Stomach (tissue), 9 donors: ENCODE data around the gene PCDHGA9. TPM values are rescaled to one million over a fixed set of nuclear protein-coding genes. Genes with fewer than 3 reads are reported as not detected.

Experiments
- DNase-seq, 2 donors: peaks; one replicate each; pipeline versions ENCODE4 v3.0.0 to v3.0.0-alpha.2; 2013 to 2019
- H3K27ac ChIP-seq, 5 donors: fragments of 200-600 bp in 4 of 5; sonication (generic) in 4 of 5; one replicate each; pipeline ENCODE4 v1.5.1; 2013 to 2019; ENCODE audit warnings: mild to moderate bottlenecking in 1 of 5, moderate library complexity in 1 of 5
- H3K27me3 ChIP-seq, 3 donors: fragments of 200-600 bp; sonication (generic); one replicate each; pipeline ENCODE4 v1.5.1; 2017 to 2019; ENCODE audit warnings: mixed run types in 1 of 3
- H3K36me3 ChIP-seq, 4 donors: fragments of 200-600 bp; sonication (generic); 1 replicate in 3 of 4; 2 replicates in 1 of 4; pipeline ENCODE4 v1.5.1; 2016 to 2019
- H3K4me1 ChIP-seq, 4 donors: fragments of 200-600 bp; sonication (generic); one replicate each; pipeline ENCODE4 v1.5.1; 2016 to 2019
- H3K4me3 ChIP-seq, 4 donors: fragments of 200-600 bp; sonication (generic) in 3 of 4; one replicate each; pipeline ENCODE4 v1.5.1; 2016 to 2019; ENCODE audit warnings: mild to moderate bottlenecking in 1 of 4
- H3K9me3 ChIP-seq, 4 donors: fragments of 200-600 bp; sonication (generic); one replicate each; pipeline ENCODE4 v1.5.1; 2016 to 2019
- EP300 ChIP-seq: sonication (generic); formaldehyde crosslinking; IDR thresholded peaks from one replicate; pipeline ENCODE4 v1.6.1; 2017; ENCODE audit warnings: antibody characterized with exemption
- POLR2A ChIP-seq, 4 donors: fragments of 450-650 bp; IDR thresholded peaks; one replicate each; pipeline ENCODE4 v1.6.1; 2016; ENCODE audit warnings: antibody characterized with exemption in 4 of 4, control low read depth in 2 of 4, mild to moderate bottlenecking in 1 of 4, moderate library complexity in 1 of 4
- POLR2AphosphoS5 ChIP-seq, 3 donors: sonication (generic); formaldehyde crosslinking; IDR thresholded peaks; one replicate each; pipeline ENCODE4 v1.6.1; 2016; ENCODE audit warnings: antibody characterized with exemption in 3 of 3
- WGBS, 5 donors: extraction: QIAGEN DNeasy Blood & Tissue Kit in 3 of 5; methylation state at CpG; one replicate each; pipeline versions ENCODE4 v1.1.5 to v1.1.7; 2013 to 2018; 5-methylcytosine and 5-hydroxymethylcytosine counted together
- intact Hi-C: fragments of 100-400 bp; cut with DNase I; formaldehyde crosslinking; loops from one replicate; pipeline ENCODE4 v1.15.1; 2023; ENCODE audit warnings: low total_unique reads
- polyA plus RNA-seq, 3 donors: library from polyadenylated mRNA; stranded (reverse); fragments of 200-250 nt; gene quantifications; one replicate each; pipeline ENCODE4 v1.2.3, GENCODE V29; 2013
- total RNA-seq, 5 donors: library from RNA; depleted of rRNA; stranded (reverse); fragments of >200 nt; gene quantifications; one replicate each; pipeline versions ENCODE4 v1.1.0 to v1.2.3, GENCODE V29; 2014 to 2016
- TF ChIP-seq, protein P1 (sequence below), 7 experiments: fragments of 450-650 bp in 4 of 7; fragments of 200-600 bp in 3 of 7; sonication (generic) in 3 of 7; IDR thresholded peaks; one replicate each; pipeline ENCODE4 v1.5.1; 2016 to 2019; ENCODE audit warnings: antibody characterized with exemption in 7 of 7, control low read depth in 2 of 7, mild to moderate bottlenecking in 1 of 7
- donor health status: healthy with polysubstance abuse.
- donor health status: Bipolar disorder and iron deficiency.
- donor health status: healthy.

PCDHGA9 gene
- total and polyA plus RNA-seq, 8 donors = 0.13 to 10.1 (median 2.0) TPM; not detected in 2

DNA sequence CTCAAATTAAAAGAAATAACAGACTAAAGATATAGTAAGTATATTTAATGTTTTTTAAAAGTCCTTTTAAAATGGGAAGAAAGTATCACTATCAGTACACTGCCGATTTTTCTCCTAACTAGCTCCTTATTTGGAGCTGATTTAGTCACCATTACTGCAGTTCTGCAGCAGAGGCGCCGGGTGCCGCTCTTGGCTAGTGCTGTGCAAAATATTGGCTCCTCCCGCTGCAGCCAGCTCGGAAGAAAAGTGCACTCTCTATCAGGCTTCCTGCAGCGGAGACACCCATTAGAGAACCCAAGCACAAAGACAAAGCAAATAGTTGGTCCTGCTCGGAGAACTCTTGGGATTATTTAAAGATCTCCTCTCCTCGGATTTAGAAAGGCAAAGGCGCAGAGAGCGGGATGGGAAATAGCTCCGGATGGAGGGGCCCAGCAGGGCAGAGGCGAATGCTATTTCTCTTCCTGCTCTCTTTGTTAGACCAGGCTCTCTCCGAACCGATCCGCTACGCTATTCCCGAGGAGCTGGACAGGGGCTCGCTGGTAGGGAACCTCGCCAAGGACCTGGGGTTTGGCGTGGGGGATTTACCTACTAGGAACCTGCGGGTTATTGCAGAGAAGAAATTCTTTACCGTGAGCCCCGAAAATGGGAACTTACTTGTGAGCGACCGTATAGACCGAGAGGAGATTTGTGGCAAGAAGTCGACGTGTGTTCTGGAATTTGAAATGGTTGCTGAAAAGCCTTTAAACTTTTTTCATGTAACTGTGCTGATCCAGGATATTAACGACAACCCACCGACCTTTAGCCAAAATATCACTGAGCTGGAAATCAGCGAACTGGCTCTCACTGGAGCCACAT is 32.4 kb upstream of the PCDHGA9 start, which contains the start of gene PCDHGB3:
PCDHGB3 (plus strand) TSS at position 249 of the 855 bp plus-strand sequence; CDS start at position 402, 153 bp downstream.
- H3K4me1 ChIP-seq = no peaks in the 10 kb centered on the region
- intact Hi-C loops = no loop called here
- WGBS, 5 donors = 17 to 21% (median 18%) methylated on average over 30 to 32 of the region's 32 CpGs

DNA sequence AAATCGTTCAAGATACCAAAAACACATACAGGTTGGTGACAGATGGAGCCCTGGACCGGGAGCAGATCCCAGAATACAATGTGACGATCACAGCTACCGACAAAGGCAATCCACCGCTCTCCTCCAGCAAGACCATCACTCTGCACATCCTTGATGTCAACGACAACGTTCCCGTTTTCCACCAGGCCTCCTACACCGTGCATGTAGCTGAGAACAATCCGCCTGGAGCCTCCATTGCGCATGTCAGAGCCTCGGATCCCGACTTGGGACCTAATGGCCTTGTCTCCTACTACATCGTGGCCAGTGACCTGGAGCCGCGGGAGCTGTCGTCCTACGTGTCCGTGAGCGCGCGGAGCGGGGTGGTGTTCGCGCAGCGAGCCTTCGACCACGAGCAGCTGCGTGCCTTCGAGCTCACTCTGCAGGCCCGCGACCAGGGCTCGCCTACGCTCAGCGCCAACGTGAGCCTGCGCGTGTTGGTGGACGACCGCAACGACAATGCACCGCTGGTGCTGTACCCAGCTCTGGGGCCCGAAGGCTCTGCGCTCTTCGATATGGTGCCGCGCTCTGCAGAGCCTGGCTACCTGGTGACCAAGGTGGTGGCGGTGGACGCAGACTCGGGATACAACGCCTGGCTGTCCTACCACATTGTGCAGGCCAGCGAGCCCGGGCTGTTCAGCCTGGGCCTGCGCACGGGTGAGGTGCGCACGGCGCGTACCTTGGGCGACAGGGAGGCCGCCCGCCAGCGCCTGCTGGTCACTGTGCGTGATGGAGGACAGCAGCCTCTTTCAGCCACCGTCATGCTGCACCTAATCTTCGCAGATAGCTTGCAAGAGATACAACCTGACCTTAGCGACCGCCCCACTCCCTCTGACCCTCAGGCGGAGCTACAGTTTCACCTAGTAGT is 30.8 kb upstream of the PCDHGA9 start:
- H3K9me3 ChIP-seq = peaks cover 57 to 100% (median 85%) of the 10 kb centered on the region in 4 donors
- WGBS, 5 donors = 34 to 41% (median 36%) methylated on average over 47 to 69 of the region's 69 CpGs
- peaks cover 0 to 11% (median 0%) of the 10 kb centered on the region in 4 donors for H3K36me3 ChIP-seq
- no peak for DNase-seq
- TF ChIP-seq EP300 = no peak
- TF ChIP-seq, protein P1, sequence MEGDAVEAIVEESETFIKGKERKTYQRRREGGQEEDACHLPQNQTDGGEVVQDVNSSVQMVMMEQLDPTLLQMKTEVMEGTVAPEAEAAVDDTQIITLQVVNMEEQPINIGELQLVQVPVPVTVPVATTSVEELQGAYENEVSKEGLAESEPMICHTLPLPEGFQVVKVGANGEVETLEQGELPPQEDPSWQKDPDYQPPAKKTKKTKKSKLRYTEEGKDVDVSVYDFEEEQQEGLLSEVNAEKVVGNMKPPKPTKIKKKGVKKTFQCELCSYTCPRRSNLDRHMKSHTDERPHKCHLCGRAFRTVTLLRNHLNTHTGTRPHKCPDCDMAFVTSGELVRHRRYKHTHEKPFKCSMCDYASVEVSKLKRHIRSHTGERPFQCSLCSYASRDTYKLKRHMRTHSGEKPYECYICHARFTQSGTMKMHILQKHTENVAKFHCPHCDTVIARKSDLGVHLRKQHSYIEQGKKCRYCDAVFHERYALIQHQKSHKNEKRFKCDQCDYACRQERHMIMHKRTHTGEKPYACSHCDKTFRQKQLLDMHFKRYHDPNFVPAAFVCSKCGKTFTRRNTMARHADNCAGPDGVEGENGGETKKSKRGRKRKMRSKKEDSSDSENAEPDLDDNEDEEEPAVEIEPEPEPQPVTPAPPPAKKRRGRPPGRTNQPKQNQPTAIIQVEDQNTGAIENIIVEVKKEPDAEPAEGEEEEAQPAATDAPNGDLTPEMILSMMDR (IDR thresholded peaks at IDR 0.05) = no peak
- TF ChIP-seq POLR2AphosphoS5 (IDR thresholded peaks at IDR 0.05) = no peak
- no peak for TF ChIP-seq POLR2A (IDR thresholded peaks at IDR 0.05)
- no peak overlapping the region for H3K4me3 ChIP-seq
- intact Hi-C loops = no loop called here
- H3K27ac ChIP-seq = no peak overlapping the region
- peaks cover 0 to 65% (median 27%) of the 10 kb centered on the region in 3 donors for H3K27me3 ChIP-seq
- H3K4me1 ChIP-seq = no peaks in the 10 kb centered on the region

More for the DNA sequence above, 32.4 kb upstream of the PCDHGA9 start, which contains the start of gene PCDHGB3:
- peak within 1 kb of the TSS in 3 of 4 donors; percentile 20 to 30 (median 26) for H3K4me3 ChIP-seq
- DNase-seq = peak in 1 of 2 donors; percentile 52
- no peak within 1 kb of the TSS for H3K27ac ChIP-seq
- peaks cover 61 to 100% (median 86%) of the 10 kb centered on the region in 4 donors for H3K9me3 ChIP-seq
- H3K36me3 ChIP-seq = peaks cover 0 to 11% (median 0%) of the 10 kb centered on the region in 4 donors
- no peak for TF ChIP-seq POLR2AphosphoS5 (IDR thresholded peaks at IDR 0.05)
- no peak for TF ChIP-seq EP300
- TF ChIP-seq, protein P1 (IDR thresholded peaks at IDR 0.05) = no peak
- TF ChIP-seq POLR2A (IDR thresholded peaks at IDR 0.05) = no peak
- H3K27me3 ChIP-seq = peaks cover 0 to 72% (median 38%) of the 10 kb centered on the region in 3 donors

DNA sequence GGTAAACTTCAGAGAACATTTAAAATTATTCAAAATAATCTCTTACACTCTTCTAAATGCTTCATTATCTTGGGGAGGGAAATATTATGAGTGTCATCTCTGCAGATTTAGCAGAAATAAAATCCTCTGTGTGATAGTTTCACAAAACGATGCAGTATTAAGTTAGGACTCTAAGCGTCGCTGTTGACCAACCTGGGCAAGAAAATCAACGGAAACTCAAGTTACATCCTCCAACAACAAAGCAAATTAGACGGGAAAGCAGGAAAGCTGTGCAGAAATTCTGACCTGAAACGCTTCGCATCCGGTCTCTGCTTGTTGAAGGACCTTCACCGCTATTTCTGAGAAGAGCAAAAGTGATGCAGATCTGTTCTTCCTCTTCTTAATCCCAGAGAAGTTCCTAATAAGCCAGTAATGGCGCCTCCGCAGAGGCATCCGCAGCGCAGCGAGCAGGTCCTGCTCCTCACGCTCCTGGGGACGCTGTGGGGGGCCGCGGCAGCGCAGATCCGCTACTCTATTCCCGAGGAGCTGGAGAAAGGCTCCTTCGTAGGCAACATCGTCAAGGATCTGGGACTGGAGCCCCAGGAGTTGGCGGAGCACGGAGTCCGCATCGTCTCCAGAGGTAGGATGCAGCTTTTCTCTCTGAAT is 28.8 kb upstream of the PCDHGA9 start, which contains the start of gene PCDHGA6:
PCDHGA6 (plus strand) TSS at position 219 of the 645 bp plus-strand sequence; CDS start at position 412, 193 bp downstream.
- Histone ChIP-seq H3K9me3 (peaks cover 54 to 100% (median 89%) of the 10 kb centered on the region in 4 donors), H3K36me3 (peaks cover 0 to 11% (median 0%) of the 10 kb centered on the region in 4 donors), H3K4me3 (peak within 1 kb of the TSS in 2 of 4 donors; percentile 0 to 23), H3K27me3 (peaks cover 0 to 73% (median 22%) of the 10 kb centered on the region in 3 donors), H3K27ac (no peak within 1 kb of the TSS), H3K4me1 (no peaks in the 10 kb centered on the region)
- intact Hi-C loops = no loop called here
- 16 to 27% (median 21%) methylated on average over 17 to 27 of the region's 27 CpGs for WGBS, 5 donors
- TF ChIP-seq POLR2AphosphoS5 (IDR thresholded peaks at IDR 0.05) = no peak
- TF ChIP-seq, protein P1 (IDR thresholded peaks at IDR 0.05) = no peak
- peak in 1 of 2 donors; percentile 27 for DNase-seq
